ENCODE data around the gene PIAS4. TPM values are rescaled to one million over a fixed set of nuclear protein-coding genes. Genes with fewer than 3 reads are reported as not detected.
A peak's percentile ranks its signal among the peaks of the same experiment; 100 is the strongest.

The PIAS4 gene
- total and polyA plus RNA-seq, 2 of the 13 experiments (the other 11 are each of a cell fraction or from before 2014, with no cell fraction given), result 9.0 to 20.1 TPM

GRCh38 chr19:4077800-4078684 lies 70.5 kb downstream of the PIAS4 start (continued):
- no peak for TF ChIP-seq ZNF574 (CRISPR knock-in tag; IDR thresholded peaks at IDR 0.05)
- TF ChIP-seq KDM4B (CRISPR knock-in tag; IDR thresholded peaks at IDR 0.05), result no peak
- no peak for TF ChIP-seq FOXJ3 (CRISPR knock-in tag; IDR thresholded peaks at IDR 0.05; ENCODE audit: borderline replicate concordance)
- TF ChIP-seq PRMT3 (CRISPR knock-in tag; IDR thresholded peaks at IDR 0.05; ENCODE audit: borderline replicate concordance, low read depth), result no peak
- TF ChIP-seq ZNF576 (CRISPR knock-in tag; IDR thresholded peaks at IDR 0.05), result no peak
- TF ChIP-seq THYN1 (CRISPR knock-in tag; IDR thresholded peaks at IDR 0.05; ENCODE audit: borderline replicate concordance, low read depth), result no peak
- no peak for TF ChIP-seq MAZ (IDR thresholded peaks at IDR 0.05; ENCODE audit: borderline replicate concordance, low read depth, low read length)
- TF ChIP-seq MAZ (CRISPR knock-in tag; IDR thresholded peaks at IDR 0.05; ENCODE audit: low read depth), result peak; percentile 59; the same call in 1 of the 2 replicates
- no peak for TF ChIP-seq SALL2 (CRISPR knock-in tag; IDR thresholded peaks at IDR 0.05)
- TF ChIP-seq ZNF180 (CRISPR knock-in tag; IDR thresholded peaks at IDR 0.05; ENCODE audit: borderline replicate concordance, low read depth), result no peak
- no peak for TF ChIP-seq NFE2L1 (CRISPR knock-in tag; IDR thresholded peaks at IDR 0.05; ENCODE audit: borderline replicate concordance)
- no peak for TF ChIP-seq ATAD3A (CRISPR knock-in tag; IDR thresholded peaks at IDR 0.05)
- TF ChIP-seq CBX2 (IDR thresholded peaks at IDR 0.05; ENCODE audit: low read depth, low read length), result no peak
- TF ChIP-seq CBX2 (CRISPR knock-in tag; IDR thresholded peaks at IDR 0.05; ENCODE audit: low read depth), result no peak
- TF ChIP-seq DRAP1 (CRISPR knock-in tag; IDR thresholded peaks at IDR 0.05), result no peak
- no peak for TF ChIP-seq GRHL1 (CRISPR knock-in tag; conservative IDR thresholded peaks at IDR 0.05)
- peak; percentile 43; the same call in 1 of the 2 replicates for TF ChIP-seq ZNF772 (CRISPR knock-in tag; IDR thresholded peaks at IDR 0.05)
- no peak for TF ChIP-seq ZXDC (CRISPR knock-in tag; IDR thresholded peaks at IDR 0.05)
- no peak; the same call in 1 of the 2 replicates for TF ChIP-seq KMT2B (CRISPR knock-in tag; IDR thresholded peaks at IDR 0.05)
- no peak for TF ChIP-seq KLF16 (CRISPR knock-in tag; IDR thresholded peaks at IDR 0.05)
- TF ChIP-seq ZNF678 (CRISPR knock-in tag; IDR thresholded peaks at IDR 0.05), result no peak; the same call in 1 of the 2 replicates

All from HepG2 (cell line).